Endothelial cell (in vitro differentiated cells): ENCODE measurements around the gene POFUT1. TPM values are rescaled to one million over a fixed set of nuclear protein-coding genes. Genes with fewer than 3 reads are reported as not detected.

Source experiments
- DNase-seq: peaks from one replicate; pipeline ENCODE4 v3.0.0; 2021; ENCODE audit warnings: low spot score
- H3K27ac Mint-ChIP-seq: one replicate; pipeline ENCODE4 v1.8.0; 2021; ENCODE audit warnings: mixed read lengths, inconsistent platforms; ENCODE audit not compliant: unreplicated experiment
- H3K27me3 Mint-ChIP-seq: one replicate; pipeline ENCODE4 v1.8.0; 2021; ENCODE audit warnings: mild to moderate bottlenecking, moderate library complexity, mixed read lengths, inconsistent platforms; ENCODE audit not compliant: unreplicated experiment
- H3K36me3 Mint-ChIP-seq: one replicate; pipeline ENCODE4 v1.8.0; 2021; ENCODE audit warnings: mild to moderate bottlenecking, low read depth, mixed read lengths, inconsistent platforms; ENCODE audit not compliant: unreplicated experiment
- H3K4me1 Mint-ChIP-seq: one replicate; pipeline ENCODE4 v1.8.0; 2021; ENCODE audit warnings: mild to moderate bottlenecking, mixed read lengths, inconsistent platforms; ENCODE audit not compliant: unreplicated experiment
- H3K4me3 Mint-ChIP-seq: one replicate; pipeline ENCODE4 v1.8.0; 2021; ENCODE audit warnings: mild to moderate bottlenecking, mixed read lengths, inconsistent platforms; ENCODE audit not compliant: unreplicated experiment
- H3K9me3 Mint-ChIP-seq: one replicate; pipeline ENCODE4 v1.8.0; 2021; ENCODE audit warnings: mixed read lengths, inconsistent platforms; ENCODE audit not compliant: unreplicated experiment
- total RNA-seq: library from RNA; stranded (reverse); fragmentation: NEBNext Ultra II Directional; extraction: Animal tissue kit (Norgen Biotek cat#: 25700); gene quantifications from one replicate; pipeline ENCODE4 v1.2.1, GENCODE V29; 2021; ENCODE audit not compliant: unreplicated experiment
- TF ChIP-seq, protein P1 (sequence below): fragments of 200-600 bp; sonication (generic); IDR thresholded peaks from one replicate; pipeline ENCODE4 v1.5.0; 2021; ENCODE audit warnings: antibody characterized with exemption; ENCODE audit not compliant: unreplicated experiment

The POFUT1 gene
- total RNA-seq, 1 donor from 2014 or later: 43.5 TPM

DNA sequence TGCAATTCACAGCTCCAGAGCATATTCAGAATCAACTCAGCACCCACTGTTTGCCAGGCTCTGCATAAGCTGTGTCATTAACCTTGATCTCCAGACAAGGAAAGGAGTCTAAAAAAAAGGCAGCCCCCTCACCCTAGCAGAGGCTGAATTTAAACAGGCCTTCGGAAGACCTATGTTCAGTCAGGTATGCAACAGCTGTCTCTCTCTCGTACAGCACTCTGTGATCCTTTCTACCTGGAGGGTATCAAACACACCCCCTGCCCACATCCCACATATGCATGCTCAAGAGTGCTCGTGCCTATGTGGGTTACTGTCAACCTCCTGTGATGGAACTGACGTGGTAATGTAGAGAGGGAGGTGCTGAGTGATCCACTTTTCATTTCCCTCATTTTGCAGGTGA lies 8.7 kb upstream of the POFUT1 start:
- Mint-ChIP-seq H3K4me3 (no peak overlapping the region), H3K27me3 (peaks cover 8% of the 10 kb centered on the region), H3K36me3 (peaks cover 36% of the 10 kb centered on the region), H3K4me1 (peaks cover 18% of the 10 kb centered on the region), H3K9me3 (no peaks in the 10 kb centered on the region), H3K27ac (no peak overlapping the region)
- DNase-seq: no peak
- TF ChIP-seq, protein P1, sequence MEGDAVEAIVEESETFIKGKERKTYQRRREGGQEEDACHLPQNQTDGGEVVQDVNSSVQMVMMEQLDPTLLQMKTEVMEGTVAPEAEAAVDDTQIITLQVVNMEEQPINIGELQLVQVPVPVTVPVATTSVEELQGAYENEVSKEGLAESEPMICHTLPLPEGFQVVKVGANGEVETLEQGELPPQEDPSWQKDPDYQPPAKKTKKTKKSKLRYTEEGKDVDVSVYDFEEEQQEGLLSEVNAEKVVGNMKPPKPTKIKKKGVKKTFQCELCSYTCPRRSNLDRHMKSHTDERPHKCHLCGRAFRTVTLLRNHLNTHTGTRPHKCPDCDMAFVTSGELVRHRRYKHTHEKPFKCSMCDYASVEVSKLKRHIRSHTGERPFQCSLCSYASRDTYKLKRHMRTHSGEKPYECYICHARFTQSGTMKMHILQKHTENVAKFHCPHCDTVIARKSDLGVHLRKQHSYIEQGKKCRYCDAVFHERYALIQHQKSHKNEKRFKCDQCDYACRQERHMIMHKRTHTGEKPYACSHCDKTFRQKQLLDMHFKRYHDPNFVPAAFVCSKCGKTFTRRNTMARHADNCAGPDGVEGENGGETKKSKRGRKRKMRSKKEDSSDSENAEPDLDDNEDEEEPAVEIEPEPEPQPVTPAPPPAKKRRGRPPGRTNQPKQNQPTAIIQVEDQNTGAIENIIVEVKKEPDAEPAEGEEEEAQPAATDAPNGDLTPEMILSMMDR: no peak

DNA sequence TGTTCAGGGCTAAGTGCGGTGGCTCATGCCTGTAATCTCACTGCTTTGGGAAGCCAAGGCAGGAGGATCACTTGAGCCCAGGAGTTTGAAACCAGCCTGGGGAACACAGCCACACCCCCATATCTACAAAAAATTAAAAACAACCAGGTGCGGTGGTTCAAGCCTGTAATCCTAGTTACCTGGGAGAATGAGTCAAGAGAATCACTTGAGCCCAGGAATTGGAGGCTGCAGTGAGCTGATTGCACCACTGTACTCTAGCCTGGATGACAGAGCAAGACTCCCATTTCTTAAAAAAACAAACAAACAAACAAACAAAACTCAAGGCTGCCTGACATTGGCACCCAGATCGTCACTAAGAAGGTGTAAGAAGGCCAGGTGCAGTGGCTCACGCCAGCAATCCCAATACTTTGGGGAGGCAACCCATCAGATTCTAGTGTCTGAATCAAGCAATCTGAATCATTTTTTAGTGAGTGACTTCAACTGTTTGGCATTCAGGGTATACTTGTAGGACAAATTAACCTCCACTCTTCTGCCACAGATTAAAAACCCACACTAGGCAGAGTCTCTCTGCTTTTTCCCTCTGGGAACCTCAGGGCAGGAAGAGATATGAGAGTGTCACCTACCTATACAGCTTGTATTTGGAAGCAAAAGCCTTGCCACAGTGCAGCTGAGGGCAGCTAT lies 6.2 kb upstream of the POFUT1 start:
- DNase-seq: no peak
- H3K4me1 Mint-ChIP-seq: peaks cover 39% of the 10 kb centered on the region
- peaks cover 17% of the 10 kb centered on the region for H3K36me3 Mint-ChIP-seq
- H3K9me3 Mint-ChIP-seq: no peaks in the 10 kb centered on the region
- peaks cover 6% of the 10 kb centered on the region for H3K27me3 Mint-ChIP-seq
- no peak overlapping the region for H3K27ac Mint-ChIP-seq
- TF ChIP-seq, protein P1: no peak
- H3K4me3 Mint-ChIP-seq: no peak overlapping the region

DNA sequence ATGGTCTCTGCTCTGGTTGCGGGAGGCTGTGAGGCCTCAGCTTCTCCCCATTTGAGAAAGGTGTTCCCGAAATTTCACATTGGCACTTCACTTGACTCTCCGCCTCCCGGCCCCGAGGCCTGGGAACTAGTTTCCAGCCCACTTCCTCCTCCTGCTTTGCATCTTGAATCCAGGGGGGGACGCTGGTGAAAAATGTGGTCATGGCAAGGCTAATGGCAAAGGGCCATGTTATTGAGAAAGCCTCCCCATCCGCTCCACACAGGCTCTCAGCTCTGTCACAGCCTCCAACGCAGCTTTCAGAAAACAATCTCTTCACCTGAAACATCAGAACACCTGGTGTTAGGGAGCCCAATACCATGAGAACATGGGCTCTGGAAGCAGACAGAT lies 5.7 kb upstream of the POFUT1 start:
- Mint-ChIP-seq H3K4me3 (no peak overlapping the region), H3K9me3 (no peaks in the 10 kb centered on the region), H3K27me3 (peaks cover 10% of the 10 kb centered on the region), H3K4me1 (peaks cover 45% of the 10 kb centered on the region), H3K27ac (no peak overlapping the region), H3K36me3 (peaks cover 20% of the 10 kb centered on the region)
- TF ChIP-seq, protein P1: no peak
- DNase-seq: no peak

DNA sequence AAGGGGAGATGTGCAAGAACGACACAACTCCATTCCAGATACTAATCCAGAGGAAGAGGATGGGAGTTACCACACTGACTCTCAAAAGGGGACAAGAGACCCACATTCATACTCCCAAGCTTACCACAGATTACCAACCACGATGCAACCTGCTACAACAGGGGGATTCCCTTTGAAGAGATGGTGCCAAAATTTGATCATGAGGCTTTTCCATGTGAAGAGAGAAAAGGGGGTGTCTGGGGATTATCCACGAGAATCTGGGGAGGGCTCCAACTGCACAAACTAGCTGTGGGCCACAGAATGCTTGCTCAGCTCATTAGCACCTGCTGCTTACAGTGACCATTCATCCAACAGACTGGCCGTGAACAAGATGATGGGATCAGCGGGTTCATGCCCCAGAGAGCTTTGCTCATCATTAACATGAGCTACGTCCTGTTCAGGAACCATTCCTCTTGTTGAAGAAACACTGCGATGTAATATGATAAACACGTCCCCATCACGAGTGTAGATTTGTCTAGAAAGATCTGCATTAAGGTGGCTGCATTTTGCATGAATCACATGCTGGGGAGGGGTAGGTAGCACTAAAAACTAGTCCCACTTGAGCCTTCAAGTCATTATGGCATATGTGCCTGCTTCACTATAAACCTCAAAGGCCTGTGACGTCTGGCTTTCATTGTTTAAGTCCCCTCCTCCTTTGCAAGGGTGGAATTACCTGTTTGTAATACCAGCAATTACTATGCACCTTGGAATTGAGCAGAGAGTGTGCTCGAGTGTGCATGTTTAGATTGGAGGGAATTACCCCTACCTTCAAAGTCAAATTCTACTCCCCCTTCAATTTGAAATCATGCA lies 4.1 kb upstream of the POFUT1 start:
- TF ChIP-seq, protein P1: no peak
- peak overlapping the region; percentile 7 for H3K4me3 Mint-ChIP-seq

More for the DNA sequence above, 4.1 kb upstream of the POFUT1 start:
- Mint-ChIP-seq H3K27me3 (peaks cover 8% of the 10 kb centered on the region), H3K36me3 (peaks cover 13% of the 10 kb centered on the region), H3K27ac (peak overlapping the region; percentile 7), H3K4me1 (peaks cover 51% of the 10 kb centered on the region), H3K9me3 (no peaks in the 10 kb centered on the region)
- DNase-seq: no peak
